Hematopoietic multipotent progenitor cell treated with erythropoietin and hydrocortisone succinate and interleukin-3 and kit ligand, for 6 days (in vitro differentiated cells): Measurements from ENCODE around the gene CX3CL1.
"Not testable (repeated sequence)": the region's sequence is repeated elsewhere in the genome, so short reads cannot be mapped to it uniquely, and the experiment has no call there.

Experiments used
- DNase-seq: peaks from one replicate; pipeline ENCODE4 v3.0.0-alpha.2; 2015

The CX3CL1 gene

DNA sequence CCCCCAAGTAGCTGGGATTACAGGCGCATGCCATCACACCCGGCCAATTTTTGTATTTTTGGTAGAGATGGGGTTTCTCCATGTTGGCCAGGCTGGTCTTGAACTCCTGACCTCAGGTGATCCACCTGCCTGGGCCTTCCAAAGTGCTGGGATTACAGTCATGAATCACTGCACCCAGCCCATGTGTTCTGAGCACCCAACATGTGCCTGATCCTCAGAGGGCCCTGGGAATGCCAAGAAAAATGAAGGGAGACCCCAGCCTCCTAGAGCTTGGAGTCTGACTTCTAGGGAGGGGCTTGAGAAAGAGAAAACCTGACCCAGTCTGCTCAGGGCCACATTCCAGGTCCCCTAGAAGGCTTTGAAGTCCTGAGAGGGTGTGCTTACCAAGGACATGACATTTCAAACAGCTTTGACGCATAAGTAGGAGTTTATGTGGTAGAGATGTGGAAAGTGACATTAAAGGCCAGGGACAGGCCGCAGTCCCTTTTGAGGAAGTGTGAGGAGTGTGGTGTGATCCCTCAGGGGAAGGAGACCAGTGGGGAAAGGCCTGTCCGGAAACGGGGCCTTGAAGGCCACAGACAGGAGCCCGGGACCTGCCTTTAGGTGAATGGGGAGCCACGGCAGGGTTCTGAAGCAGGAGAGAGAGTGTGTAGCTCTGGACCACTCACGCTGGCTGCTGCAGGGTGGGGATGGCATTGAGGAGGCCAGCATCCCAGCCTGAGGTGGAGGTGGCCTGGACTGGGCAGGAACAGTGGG, 14.8 kb upstream of the CX3CL1 start:
- no peak for DNase-seq

DNA sequence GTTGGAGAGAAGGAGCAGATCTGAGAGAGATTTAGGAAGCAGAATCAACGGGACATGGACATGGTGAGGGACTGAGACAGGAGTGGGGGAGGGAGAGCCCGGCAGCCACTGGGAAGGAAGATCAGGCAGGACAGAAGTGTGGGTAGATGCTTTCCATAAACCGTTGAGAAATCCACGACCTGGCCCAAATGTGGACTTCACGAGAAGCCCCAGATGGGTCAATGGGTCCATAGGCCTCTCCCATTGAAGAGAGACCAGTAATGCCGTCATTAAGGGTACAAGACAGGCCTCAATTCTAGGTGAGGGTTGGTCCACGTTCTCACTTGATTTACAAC, 14.2 kb upstream of the CX3CL1 start:
- DNase-seq, result no peak

DNA sequence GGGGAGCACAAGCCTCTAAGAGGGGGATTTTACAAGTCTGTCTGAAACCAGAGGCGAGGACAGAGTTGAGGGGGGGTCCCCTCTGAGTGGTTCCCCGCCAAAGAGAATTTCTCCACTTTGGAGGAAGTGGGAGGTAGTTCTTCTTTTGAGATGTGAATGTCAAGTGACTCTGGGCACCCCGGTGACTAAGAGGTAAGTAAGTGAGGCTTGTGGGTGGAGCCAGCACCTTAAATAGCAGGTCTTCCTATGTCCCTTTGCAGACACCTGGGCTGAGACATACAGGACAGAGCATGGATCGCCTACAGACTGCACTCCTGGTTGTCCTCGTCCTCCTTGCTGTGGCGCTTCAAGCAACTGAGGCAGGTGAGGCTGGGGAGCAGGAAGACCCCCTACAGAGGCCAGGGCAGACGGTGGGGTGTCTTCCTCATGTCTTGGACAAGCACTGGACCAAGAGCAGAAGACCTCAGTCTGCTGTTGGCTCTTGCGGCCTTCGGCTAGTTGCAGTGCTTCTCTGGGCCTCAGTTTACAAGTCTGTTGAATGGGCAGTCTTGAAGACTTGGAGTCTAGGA, 13.7 kb upstream of the CX3CL1 start, which contains the start of gene CCL22:
CCL22 (plus strand) TSS at position 257 of the 569 bp plus-strand sequence; CDS start at position 291, 34 bp downstream.
- no peak for DNase-seq

DNA sequence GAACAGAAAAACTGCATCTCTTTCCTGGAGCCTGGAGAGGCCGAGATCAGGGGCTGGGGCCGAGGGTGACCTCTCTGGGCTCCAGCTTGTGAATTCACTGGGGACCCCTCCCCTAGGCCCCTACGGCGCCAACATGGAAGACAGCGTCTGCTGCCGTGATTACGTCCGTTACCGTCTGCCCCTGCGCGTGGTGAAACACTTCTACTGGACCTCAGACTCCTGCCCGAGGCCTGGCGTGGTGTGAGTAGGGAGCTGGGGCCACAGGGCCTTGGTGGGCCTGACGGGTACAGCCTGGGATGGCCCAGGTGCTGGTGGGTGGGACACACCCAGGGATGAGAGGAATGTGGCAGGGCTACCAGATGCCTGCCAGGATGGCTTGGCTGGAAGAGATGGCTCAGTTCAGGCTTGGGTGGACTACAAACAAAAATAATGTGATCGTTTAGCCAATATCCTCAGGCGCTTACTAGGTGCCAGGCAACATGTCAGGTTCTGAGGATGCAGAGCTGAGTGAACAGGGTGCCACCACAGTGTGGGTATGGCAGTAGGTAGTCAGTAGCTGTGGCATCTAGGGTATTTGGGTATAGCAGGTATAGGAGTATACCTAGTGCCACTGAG, 11.9 kb upstream of the CX3CL1 start:
- no peak for DNase-seq

DNA sequence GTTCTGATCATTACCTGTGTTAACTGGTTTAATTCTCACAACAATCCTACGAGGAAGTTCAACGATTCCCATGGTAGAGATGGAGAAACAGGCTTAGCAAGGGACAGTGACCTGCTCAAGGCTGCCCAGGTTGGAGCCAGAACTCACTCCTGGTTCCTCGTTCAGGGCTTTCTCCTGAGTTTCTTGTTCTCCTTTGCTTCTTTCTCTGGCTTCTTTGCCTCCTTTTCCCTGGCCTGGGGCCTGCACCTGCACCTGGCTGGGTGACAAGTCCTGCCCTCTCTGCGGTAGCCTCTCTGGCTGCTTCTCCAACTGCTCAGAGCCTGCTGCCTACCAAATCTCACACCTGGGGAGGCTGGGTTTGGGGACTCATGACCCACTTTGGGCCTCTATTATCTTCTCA, 10.9 kb upstream of the CX3CL1 start:
- no peak for DNase-seq

DNA sequence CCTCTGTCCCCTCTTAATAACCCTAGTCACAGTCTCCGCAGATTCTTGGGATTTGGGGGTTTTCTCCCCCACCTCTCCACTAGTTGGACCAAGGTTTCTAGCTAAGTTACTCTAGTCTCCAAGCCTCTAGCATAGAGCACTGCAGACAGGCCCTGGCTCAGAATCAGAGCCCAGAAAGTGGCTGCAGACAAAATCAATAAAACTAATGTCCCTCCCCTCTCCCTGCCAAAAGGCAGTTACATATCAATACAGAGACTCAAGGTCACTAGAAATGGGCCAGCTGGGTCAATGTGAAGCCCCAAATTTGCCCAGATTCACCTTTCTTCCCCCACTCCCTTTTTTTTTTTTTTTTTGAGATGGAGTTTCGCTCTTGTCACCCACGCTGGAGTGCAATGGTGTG, 8.1 kb upstream of the CX3CL1 start:
- DNase-seq, result no peak

DNA sequence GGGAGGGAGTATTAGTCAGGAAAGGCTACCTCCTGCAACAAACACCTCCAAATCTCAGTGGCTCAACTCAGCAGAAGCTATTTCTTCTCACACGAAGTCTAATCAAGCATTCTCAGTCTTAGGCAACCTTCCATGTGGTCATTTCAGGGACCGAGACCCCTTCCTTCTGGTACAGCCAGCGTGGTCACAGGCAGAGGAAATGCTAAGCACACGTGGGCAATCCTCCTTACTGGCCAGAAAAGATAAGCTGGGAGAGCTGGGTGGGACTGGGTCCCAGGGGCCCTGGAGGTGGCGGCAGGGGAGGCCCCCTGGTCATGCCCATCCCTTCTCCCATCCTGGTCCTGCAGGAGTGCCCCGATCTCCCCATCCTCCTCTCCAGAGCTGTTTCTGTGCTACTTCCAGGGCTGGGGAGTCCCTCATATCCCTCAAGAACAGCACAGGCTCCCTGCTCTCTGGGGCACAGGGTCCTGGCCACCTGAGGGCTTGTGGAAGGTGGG, 5.7 kb upstream of the CX3CL1 start:
- peak; percentile 19 for DNase-seq

DNA sequence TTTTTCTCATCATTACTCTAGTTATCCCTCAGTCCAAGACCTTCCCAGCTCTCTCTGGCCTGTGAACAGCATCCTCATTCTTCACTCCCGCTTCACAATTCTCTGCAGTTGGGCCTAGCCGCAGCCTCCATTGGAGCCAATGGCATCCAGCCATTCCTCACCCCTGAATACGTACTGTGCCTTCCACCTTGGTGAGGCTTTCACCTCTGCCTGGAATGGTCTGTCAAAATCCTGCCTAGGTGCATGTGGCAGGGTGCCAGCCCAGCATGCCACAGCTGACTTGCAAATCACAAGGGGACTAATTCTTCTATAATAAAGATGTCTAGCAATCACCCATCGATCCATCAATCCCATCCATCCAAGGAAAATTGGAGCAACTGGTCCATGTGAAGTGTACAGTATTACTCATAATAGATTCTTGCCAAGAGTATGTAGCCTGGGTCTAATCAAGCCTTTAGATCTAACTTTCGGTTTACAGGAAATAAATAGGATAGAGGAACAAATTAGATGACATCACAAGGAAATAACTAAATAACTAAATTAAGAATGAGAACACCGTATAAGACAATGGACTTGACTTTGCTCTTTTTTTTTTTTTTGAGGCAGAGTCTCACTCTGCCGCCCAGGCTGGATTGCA, 5.1 kb upstream of the CX3CL1 start:
- no peak for DNase-seq

DNA sequence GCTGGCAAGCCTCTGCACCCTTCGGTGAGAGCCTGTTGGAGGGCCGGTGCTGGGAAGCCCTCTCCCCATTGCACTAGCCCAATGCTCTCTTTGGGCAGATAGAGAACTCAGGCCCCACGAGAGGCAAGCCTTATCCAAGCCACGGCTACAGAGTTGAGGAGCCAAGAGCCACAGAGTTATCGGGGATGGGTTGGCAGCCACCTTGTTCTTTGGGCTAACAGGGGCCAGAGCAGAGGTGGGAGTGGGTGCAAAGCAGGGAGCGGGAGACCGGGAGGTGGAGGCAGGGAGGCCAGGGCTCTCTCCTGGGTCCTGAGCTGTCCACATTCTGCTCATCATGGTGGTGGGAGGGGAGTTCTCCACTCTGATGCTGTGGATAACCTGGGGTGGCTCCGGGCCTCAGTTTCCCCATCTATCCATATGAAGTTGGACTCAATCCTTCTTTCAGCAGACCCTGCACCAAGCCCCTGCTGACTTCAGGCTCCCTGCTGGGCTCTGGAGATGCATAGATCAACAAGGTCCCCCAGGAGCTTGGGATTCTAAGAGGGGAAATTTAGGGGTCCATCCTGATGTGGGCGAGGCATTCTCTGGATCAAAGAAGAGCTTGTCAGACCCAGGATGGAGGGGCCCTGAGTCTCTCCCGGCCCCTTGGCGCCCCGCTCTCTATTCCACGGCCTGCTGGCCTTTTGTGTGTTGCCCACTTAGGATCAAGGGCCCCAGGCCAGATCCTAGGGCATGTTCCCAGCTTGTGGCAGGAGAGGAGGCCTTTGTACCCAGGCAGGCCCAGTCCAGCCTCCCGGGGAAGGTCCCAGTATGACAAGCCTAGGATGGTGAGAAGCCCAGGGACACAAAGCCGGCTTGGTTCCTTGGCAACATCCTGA, 557 bp upstream of the CX3CL1 start:
- DNase-seq, result no peak

DNA sequence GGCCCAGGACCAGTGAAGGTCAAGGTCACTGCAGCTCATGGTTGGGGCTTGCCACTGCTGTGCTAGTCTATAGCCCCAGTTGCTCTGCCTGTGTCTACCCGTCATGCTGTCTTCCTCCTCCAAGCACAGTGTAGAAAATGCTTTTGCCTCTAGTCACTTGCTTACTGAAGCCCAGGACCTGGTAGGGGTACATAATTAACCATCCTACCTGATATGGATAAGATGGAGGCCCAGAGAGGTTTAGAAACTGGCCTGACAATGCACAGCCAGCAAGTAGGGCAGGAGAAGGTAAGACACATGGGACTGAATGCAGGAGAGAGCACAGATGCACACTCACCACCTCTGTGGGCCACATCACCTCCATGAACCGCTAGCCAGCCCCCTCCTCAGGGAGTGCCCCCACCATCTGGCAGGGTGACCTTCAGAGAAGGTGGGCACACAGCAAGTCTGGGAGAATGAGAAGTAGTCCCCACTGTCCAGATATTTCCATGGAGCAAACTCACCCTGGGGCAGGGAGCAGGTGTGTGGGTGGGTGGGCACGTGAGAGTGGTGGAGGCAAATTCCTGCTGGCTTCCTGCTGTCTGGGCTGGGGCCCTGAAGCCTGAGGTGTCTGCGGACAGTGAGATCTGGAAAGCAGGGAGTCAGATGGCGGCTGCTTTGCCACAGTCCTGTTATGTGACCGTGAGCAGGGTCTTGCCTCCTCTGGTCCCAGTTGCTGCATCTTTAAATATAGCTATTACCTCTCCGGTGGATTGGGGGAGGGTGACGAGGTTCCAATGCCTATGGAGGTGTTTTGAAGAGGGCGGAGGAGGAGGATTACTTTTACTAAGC, 1.0 kb downstream of the CX3CL1 start:
- DNase-seq, result no peak

DNA sequence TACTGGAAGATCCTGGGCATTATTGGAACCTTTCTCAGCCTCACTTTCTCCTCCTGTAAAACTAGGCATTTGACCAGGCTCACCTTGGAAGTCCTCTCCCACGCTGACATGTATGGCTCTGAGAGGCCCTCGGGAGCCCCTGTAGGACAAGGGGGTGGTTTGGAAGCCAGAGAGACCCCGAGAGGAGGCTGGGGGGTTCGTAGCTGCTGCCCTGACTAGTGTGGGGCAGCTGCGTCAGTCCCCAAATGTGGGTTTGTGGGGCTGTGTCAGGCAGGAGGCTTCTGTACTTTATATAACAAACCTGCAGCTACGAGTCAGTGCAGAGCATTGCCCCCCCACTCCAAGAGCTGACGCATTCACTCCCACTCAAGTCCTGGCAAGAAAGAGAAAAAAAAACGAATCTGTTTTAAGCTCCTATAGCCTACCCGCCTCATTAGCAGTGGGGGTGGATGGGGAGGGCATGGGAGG, 1.8 kb downstream of the CX3CL1 start:
- DNase-seq, result no peak

DNA sequence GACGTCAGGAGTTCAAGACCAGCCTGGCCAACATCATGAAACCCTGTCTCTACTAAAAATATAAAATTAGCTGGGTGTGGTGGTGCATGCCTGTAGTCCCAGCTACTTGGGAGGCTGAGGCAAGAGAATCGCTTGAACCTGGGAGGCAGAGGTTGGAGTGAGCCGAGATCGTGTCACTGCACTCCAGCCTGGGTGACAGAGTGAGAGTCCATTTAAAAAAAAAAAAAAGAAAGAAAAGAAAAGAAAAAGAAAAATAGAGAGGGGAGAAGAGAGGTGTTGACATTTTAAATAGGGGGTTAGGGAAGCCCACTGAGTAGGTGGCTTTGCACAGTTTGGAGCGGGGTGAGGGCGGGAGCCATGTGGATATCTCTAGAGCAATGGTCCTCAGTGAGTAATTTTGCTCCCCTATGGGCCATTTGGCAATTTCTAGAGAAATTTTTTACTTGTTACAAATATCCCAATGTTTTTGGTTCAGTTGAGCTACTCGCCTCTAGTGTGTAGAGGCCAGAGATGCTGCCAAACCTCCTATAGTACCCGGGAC, 2.7 kb downstream of the CX3CL1 start:
- not testable (repeated sequence) for DNase-seq

DNA sequence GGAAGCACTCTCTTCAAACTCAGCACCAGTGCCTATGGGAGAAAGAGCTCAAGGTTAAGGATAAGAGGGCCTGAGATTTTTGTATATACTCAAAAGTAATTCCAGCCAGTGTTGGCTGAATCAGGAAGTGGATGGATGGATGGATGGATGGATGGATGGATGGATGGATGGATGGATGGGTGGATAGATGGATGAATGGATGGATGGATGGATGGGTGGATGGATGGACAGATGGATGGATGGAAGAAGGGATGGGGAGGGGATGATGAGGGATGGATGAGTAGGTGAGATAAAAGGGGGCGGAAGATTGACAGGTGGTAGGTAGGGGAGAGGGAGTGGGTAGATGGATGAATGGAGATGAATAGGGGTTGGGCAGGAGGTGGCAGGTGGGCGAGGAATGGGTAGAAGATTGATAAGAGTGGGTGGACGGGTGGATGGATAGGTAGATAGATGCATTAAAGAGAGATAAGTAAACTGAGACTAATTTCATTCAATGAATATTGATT, 4.1 kb downstream of the CX3CL1 start:
- no peak for DNase-seq

DNA sequence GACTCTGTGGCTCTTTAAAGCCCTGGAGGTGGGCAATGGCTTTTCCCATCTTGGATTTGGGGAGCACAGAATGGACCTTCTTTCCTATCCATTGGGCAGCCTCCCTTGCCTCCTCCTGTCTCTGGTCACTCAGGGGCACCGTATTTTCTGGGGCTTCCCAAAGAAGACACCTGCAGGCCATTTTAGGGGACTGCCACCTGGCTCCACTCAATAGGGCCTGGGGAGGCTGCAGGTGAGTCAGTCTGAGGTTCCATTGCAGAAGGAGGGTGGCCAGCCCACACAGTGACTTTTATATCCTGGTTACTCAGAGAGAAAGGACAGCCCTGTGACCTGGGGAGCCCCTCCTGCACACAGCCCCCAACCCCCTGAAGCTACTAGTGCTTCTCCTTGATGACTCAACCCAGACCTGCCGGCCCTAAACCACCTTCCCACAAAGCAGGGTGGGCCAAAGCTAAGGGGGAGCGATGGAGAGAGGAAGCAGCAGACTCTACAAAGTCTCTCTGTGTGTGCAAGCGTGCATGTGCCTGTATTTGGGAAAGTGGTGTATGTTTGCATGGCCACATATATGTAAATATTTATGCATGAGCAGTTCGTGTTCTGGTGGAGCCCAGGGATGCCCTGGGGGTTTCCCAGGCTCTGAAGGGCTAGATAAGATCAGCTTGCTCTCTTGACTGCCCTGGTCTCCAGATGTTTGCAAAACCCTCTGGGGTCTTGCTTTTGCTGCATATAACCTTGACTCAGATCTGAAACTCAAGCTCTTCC, 5.0 kb downstream of the CX3CL1 start:
- no peak for DNase-seq

DNA sequence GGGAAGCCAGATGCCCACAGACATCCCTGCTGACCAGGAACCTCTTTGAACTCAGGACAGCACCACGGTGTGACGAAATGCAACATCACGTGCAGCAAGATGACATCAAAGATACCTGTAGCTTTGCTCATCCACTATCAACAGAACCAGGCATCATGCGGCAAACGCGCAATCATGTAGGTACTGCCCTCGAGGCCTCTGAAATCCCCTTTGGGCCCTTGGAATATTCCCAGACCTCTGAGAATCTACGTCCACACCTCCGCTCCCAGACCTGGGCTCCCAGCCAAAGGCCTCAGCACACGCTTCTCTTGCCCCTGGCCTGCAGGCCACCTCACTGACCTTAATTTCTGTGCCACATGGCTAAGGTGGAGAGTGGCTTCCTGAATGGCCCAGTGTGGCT, 7.3 kb downstream of the CX3CL1 start:
- DNase-seq, result no peak

DNA sequence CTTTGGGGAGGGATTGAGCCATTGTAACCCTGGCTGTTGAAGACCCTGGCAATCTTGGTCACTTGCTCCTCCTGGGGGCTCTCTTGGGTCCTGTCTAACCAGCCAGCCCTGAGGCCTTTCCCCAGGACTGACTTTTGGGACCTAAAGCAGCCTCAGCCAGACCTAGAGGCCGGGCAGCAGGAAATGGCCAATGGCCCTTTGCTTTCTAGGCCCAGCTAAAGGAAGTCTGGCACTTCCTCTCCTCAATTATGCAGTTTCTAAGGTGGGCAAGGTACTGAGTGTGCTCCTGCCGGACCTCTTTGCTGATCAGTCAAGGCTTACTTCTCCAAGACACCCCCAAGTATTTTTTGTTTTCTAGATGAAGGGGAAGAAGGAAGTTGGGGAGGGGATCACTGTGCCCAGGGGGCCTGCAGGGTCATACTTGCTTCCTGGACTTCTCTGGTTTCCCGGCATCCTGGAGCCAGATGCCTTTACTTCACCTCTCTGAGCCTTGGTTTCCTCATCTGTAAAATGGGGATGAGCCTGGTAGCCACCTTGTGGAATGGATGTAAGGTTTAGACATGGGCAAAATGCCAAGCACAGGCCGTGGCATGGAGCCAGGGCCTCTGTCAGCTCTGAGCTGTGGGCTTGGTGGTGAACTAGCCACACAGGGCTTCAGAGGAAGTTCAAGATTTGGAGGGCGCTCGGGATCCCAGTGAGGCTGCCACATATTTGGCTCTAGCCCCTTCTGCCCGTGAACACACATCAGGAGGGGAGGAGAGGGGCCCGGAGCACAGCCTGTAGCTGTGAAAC, 8.6 kb downstream of the CX3CL1 start:
- DNase-seq, result peak; percentile 65

DNA sequence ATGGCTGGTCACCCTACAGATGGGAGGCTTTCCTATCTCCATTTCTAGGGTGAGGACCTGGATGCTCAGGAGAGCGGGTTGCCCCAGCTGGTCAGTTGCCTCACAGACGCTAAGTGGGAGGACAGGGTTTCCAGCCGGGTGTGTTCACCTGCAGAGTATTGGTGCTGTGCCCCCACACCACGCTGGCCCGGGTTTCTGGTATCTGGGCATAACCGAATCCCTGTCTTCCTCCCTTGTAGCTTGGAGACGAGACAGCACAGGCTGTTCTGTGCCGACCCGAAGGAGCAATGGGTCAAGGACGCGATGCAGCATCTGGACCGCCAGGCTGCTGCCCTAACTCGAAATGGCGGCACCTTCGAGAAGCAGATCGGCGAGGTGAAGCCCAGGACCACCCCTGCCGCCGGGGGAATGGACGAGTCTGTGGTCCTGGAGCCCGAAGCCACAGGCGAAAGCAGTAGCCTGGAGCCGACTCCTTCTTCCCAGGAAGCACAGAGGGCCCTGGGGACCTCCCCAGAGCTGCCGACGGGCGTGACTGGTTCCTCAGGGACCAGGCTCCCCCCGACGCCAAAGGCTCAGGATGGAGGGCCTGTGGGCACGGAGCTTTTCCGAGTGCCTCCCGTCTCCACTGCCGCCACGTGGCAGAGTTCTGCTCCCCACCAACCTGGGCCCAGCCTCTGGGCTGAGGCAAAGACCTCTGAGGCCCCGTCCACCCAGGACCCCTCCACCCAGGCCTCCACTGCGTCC, 9.7 kb downstream of the CX3CL1 start:
- DNase-seq, result no peak

DNA sequence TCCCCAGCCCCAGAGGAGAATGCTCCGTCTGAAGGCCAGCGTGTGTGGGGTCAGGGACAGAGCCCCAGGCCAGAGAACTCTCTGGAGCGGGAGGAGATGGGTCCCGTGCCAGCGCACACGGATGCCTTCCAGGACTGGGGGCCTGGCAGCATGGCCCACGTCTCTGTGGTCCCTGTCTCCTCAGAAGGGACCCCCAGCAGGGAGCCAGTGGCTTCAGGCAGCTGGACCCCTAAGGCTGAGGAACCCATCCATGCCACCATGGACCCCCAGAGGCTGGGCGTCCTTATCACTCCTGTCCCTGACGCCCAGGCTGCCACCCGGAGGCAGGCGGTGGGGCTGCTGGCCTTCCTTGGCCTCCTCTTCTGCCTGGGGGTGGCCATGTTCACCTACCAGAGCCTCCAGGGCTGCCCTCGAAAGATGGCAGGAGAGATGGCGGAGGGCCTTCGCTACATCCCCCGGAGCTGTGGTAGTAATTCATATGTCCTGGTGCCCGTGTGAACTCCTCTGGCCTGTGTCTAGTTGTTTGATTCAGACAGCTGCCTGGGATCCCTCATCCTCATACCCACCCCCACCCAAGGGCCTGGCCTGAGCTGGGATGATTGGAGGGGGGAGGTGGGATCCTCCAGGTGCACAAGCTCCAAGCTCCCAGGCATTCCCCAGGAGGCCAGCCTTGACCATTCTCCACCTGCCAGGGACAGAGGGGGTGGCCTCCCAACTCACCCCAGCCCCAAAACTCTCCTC, 10.4 kb downstream of the CX3CL1 start:
- DNase-seq, result no peak
